Dermis microvascular lymphatic vessel endothelial cell (primary cell): Measurements from ENCODE around the gene CTNS. TPM values are rescaled to one million over a fixed set of nuclear protein-coding genes. Genes with fewer than 3 reads are reported as not detected.

Source experiments
- total RNA-seq: library from RNA; depleted of rRNA; stranded (reverse); fragments of >200 nt; gene quantifications from 2 replicates; pipeline ENCODE4 v1.2.1, GENCODE V29; 2014

CTNS gene
- total RNA-seq, 1 donor from 2014 or later, result 15.3 TPM

Other genes starting within 250 kb of the CTNS start
- gene OR1E1, start 238.3 kb upstream of the CTNS start, total RNA-seq, result not detected in 2 replicates
- not detected in 2 replicates for gene OR3A3, start 225.4 kb upstream of the CTNS start, total RNA-seq
- gene OR1E2, start 202.9 kb upstream of the CTNS start, total RNA-seq, result not detected in 2 replicates
- 1.7 TPM in 1 of 2 replicates, not detected in the other for gene SPATA22, start 164.9 kb upstream of the CTNS start, total RNA-seq
- gene ASPA, start 160.8 kb upstream of the CTNS start, total RNA-seq, result 0.13 TPM in 1 of 2 replicates, not detected in the other
- 0.13 TPM in 1 of 2 replicates, not detected in the other for gene TRPV3, start 78.9 kb upstream of the CTNS start, total RNA-seq
- gene TRPV1, start 27.3 kb upstream of the CTNS start, total RNA-seq, result 0.51 and 0.76 TPM in 2 replicates
- 11.2 and 19.2 TPM in 2 replicates for gene SHPK, start 510 bp upstream of the CTNS start, total RNA-seq
- gene TAX1BP3, start 31.8 kb downstream of the CTNS start, total RNA-seq, result 190 and 223 TPM in 2 replicates
- 18.4 and 19.8 TPM in 2 replicates for gene EMC6, start 32.1 kb downstream of the CTNS start, total RNA-seq
- 0.13 and 0.77 TPM in 2 replicates for gene P2RX5, start 59.4 kb downstream of the CTNS start, total RNA-seq
- 3.5 and 5.5 TPM in 2 replicates for gene HASPIN, start 87.1 kb downstream of the CTNS start, total RNA-seq
- gene ITGAE, start 164.4 kb downstream of the CTNS start, total RNA-seq, result 9.1 and 20.3 TPM in 2 replicates
- 12.2 and 18.0 TPM in 2 replicates for gene NCBP3, start 209.5 kb downstream of the CTNS start, total RNA-seq